GM19438 (cell line): Measurements from ENCODE around the gene ZNF17.
A peak's percentile ranks its signal among the peaks of the same experiment; 100 is the strongest.
"Not testable (repeated sequence)": the region's sequence is repeated elsewhere in the genome, so short reads cannot be mapped to it uniquely, and the experiment has no call there.

Experiments used
- ATAC-seq: cut with Tn5 transposase; IDR thresholded peaks from one replicate; pipeline ENCODE4 v1.9.1; 2021; ENCODE audit warnings: low read depth; ENCODE audit not compliant: unreplicated experiment

Gene ZNF17

DNA sequence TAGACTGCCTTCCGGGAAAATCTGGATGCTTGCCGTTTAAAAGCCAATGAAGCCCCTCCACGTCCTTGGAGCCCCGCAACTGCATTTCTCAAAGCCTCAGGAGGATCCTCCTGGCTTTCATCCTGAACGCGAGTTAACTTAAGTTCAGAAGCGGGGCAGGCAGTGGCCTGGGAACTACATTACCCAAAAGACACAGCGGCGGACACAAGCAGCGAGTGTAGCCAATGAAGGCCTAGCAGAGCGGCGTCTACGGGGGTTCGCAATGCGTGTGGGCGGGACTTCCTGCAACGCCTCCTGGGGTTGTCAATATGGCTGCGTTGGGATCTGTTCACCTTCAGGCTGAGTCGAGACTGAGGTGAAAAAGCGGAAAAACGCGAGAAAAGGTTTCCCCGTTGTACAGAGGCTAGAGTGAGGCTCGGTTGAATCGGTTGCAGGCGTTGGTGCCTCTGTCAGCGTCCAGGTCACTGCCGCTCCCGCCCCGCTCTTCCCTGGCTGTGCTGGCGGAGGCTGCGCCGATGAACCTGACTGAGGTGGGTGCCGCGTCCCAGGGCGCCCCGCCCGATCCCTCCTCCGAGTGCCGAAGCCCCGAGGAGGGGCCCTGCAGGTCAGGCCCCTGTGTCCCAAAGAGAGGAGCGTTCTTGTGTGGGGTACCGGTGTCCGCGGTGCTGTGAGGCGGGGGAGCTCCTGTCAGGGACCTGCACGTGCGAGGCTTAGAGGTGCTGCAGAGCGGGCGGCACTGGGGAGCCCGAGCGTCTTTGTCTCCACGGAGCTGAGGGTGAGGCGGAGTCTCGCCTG lies at the start of gene ZNF17:
Gene ZNF17, plus strand, starts transcription at position 285 of the 795 bp plus-strand sequence. CDS start 2,455 bp downstream, outside the sequence.
- peak; percentile 99 for ATAC-seq

DNA sequence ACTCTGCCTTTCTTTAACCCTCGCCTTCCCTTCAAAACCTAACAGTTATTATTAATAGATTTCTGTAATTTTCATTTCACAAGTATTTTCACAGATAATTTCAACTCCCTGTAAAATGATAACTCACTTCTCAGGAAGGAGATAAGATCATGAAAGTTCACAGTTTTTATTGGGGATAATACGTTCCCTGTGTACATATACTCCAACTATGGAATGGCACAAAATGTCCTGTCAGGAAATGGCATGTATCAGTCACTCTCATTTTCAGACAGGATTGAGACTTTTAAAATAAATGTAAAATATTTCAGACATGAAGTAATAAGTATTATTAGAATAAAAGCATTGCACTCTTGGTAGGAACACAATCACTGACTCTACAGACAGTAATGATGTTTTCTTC lies 48.5 kb upstream of the ZNF17 start:
- ATAC-seq, result no peak

DNA sequence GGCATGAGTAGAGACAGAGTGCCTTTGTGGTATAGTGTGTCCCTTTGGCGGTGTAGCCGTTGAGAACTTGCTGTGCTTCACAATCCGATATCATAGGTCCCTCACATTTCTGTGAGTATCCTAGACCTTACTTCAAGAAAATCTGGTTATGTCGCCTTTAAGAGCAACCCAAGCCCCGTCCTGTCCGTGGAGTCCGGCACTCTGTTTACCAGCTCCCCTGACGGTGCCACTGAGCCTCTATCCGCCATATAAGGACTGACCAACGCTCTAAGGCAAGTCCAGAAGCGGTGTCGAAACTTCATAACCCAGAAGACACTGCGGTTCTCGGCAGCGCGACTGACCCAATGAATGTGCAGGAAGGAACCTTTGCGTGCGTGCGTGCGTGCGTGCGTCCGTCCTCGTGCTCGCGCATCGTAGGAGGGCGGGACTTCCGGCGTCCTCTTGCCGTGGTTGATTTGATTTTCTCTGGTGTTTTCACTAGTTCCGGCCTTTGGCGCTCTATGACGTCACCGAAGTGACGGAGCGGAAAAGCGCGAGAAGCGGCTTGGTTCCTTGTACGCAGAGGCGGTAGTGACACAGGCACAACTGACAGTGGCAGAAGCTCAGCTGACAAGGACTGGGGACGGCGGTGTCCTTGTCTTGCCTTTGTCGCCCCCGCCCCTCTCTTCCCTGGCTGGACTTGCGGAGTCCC lies 47.8 kb upstream of the ZNF17 start, which contains the start of the genes TRAPPC2B and ZNF547:
Gene TRAPPC2B, plus strand, starts transcription at position 555 of the 691 bp plus-strand sequence. CDS start 1,283 bp downstream, outside the sequence.
Gene ZNF547, plus strand, starts transcription at position 555 of the 691 bp plus-strand sequence. CDS start 5,005 bp downstream, outside the sequence.
- ATAC-seq, result peak; percentile 92

DNA sequence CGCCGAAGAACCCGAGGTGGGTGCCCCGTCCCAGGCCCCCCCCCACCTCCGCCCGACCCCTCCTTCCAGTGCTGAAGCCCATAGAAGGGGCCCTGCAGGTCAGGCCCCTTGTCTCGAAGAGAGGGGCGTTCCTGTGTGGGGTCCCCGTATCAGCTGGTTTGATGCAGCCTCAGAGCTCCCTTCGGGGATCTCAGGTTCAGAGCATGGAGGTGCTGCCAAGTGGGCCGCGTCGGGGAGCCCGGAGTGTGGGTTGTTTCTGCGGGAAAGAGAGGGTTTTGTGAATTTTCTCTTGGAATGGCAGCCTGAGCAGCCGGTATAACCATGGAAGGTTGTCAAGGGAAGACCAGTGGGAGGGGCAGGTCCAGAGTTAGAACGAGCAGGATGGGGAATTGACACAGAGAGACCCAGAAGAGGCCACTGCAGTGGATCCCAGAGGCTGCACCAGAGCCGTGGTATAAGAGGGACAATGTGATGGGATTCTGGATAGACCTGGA lies 47.2 kb upstream of the ZNF17 start:
- peak; percentile 9 for ATAC-seq

DNA sequence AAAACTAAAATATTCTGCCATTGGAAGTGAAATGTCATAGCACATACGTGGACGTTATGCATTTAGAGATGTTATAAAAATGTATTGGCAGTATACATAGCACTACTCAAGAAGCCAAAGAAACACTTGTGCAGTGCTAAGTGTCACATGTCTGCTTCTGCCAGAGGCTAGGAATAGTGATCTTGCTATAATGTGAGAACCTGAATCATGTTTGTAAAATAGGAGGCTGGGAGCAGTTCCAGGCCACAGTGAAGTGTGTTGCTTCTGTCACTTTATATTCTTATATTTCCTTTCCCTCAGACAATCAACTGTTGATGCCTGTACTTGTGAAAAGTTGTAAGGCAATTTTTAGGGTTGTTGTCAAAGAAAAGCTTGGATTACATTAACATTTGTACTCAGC lies 44.2 kb upstream of the ZNF17 start:
- no peak for ATAC-seq

DNA sequence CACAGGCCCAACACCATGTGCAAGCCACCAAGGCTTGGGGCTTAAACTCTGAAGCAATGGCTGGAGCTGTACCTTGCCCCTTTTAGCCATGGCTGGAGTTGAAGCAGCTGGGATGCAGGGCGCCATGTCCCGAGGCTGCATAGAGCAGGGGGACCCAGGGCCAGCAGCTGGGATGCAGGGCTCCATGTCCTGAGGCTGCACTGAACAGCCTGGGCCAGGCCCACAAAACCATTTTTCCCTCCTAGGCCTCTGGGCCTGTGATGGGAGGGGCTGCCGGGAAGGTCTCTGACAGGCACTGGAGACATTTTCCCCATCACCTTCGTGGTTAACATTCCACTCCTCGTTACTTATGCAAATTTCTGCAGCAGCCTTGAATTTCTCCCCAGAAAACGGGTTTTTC lies 36.8 kb upstream of the ZNF17 start:
- no peak for ATAC-seq

DNA sequence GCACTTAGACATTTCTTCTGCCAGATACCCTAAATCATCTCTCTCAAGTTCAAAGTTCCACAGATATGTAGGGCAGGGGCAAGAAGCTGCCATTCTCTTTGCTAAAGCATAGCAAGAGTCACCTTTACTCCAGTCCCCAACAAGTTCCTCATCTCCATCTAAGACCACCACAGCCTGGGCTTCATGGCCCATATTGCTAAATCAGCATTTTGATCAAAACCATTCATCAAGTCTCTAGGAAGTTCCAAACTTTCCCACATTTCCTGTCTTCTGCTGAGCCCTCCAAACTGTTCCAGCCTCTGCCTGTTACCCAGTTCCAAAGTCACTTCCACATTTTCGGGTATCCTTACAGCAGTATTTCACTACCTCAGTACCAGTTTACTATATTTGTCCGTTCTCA lies 36.3 kb upstream of the ZNF17 start:
- not testable (repeated sequence) for ATAC-seq

DNA sequence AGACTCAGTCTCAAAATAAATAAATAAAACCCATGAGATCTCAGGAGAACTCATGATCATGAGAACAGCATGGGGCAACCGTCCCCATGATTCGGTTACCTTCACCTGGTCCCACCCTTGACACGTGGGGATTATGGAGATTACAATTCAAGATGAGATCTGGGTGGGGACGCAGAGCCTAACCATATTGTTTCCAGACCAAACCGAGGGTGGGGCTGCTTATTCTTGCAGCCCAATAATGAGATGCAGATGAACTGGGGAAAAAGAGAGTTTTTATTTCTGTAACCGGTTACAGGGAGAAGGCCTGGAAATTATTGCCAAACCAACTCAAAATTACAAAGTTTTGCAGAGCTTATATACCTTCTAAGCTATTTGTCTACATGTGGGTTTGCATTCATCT lies 34.8 kb upstream of the ZNF17 start:
- ATAC-seq, result no peak

DNA sequence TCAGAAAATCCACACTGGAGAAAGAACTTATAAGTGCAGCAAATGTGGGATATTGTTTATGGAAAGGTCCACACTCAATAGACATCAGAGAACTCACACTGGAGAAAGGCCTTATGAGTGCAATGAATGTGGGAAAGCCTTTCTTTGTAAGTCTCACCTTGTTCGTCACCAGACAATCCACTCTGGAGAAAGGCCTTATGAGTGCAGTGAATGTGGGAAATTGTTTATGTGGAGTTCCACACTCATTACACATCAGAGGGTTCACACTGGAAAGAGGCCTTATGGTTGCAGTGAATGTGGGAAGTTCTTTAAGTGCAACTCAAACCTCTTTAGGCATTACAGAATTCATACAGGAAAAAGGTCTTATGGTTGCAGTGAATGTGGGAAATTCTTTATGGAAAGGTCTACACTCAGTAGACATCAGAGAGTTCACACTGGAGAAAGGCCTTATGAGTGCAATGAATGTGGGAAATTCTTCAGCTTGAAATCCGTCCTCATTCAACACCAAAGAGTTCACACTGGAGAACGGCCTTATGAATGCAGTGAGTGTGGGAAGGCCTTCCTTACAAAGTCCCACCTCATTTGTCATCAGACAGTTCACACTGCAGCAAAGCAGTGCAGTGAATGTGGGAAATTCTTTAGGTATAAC lies 33.3 kb upstream of the ZNF17 start:
- no peak for ATAC-seq

DNA sequence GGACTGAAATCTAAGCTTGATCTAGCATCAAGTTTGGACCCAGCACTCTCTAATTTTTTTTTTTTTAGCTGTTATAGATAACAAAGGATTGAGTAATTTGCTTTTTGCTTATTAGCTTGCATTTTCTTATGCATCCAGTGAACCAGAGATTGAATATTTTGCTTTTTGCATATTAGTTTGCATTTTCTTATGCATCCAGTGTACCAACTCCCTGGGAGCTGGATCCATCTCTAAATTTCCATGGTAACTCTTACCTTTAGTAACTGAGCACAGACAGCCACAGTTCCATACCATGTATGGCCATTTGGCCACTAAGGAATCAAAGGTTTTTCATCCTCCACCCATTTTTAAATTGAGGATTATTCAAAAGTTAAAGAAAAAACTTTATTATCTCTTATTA lies 30.0 kb upstream of the ZNF17 start:
- ATAC-seq, result no peak

DNA sequence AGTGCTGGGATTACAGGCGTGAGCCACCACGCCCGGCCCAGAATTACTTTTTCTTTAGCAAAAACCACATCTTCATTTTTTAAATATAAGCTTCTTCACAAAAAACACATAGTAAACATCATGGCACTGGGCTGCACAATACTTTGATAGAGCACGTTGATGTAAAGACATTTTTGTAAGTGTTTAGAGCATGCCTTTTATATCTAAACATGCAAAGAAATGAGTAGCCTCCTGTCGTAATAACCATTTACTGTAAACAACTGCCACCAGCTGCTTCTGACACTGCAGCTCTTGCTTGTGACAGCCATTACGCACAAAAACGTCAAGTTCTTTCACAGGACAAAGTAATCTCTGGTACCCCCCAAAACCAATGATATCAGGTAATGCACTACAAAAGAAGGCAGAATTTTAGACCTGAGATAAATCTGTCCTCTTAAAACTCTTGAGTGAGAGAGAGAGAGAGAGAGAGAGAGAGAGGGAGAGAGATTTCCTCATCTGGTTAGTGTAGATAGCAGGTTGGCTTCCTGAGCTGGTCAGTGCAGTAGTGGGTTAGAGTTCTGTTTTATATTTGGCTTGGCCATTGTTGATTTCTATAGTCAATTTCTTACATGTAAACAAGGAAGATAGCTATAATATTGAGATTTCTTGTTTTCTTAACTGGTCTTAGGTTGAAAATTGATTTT lies 28.0 kb upstream of the ZNF17 start:
- ATAC-seq, result no peak

DNA sequence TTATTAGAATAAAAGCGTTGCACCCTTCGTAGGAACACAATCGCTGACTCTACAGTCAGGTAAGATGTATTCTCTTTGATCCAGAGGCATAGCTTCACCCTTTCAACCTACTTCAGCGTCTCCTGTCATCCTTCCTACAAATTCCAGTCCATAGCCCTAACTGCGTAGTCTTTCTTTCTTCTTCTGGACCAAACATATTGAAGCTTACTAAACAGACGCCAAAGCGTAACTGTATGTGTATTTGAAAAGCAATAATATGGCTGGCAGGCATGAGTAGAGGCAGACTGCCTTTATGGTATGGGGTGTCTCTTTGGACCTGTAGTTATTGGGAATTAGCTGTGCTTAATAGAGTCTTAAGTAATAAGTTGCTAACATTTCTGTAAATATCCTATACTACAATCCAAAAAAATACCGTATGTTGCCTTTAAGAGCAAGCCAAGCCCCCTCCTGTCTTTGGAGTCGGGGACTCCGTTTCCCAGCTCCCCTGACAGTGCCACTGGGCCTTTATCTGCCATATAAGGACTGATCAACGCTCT lies 21.7 kb upstream of the ZNF17 start:
- ATAC-seq, result peak; percentile 16

DNA sequence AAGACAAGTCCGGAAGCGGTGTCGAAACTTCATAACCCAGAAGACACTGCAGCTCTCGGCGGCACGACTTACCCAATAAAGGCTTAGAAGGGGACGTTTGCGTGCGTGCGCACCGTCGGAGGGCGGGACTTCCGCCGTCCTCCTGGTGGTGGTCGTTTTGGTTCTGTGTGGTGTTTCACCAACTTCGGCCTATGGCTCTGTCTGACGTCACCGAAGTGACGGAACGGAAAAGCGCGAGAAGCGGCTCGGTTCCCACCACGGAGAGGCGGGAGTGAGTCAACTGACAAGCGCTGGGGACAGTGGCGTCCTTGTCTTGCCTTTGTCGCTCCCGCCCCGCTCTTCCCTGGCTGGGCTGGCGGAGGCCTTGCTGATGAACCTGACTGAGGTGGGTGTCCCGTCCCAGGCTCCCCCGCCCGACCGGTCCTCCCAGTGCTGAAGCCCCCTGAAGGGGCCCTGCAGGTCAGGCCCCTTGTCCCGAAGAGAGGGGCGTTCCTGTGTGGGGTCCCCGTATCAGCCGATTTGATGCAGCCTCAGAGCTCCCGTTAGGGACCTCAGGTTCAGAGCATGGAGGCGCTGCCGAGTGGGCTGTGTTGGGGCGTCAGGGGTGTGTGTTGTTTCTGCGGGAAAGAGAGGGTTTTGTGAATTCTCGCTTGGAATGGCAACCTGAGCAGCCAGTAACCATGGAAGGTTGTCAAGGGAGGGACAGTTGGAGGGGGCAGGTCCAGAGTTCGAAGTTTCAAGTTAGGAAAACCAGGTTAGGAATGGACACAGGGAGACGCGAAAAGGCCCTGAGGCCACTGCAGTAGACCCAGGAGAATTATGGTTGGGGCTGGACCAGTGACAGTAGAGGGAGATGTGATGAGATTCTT lies 21.0 kb upstream of the ZNF17 start, which contains the start of gene ZNF548:
Gene ZNF548, plus strand, starts transcription at position 125 of the 869 bp plus-strand sequence. Its CDS starts 246 bp downstream, at position 371.
- ATAC-seq, result peak; percentile 91

DNA sequence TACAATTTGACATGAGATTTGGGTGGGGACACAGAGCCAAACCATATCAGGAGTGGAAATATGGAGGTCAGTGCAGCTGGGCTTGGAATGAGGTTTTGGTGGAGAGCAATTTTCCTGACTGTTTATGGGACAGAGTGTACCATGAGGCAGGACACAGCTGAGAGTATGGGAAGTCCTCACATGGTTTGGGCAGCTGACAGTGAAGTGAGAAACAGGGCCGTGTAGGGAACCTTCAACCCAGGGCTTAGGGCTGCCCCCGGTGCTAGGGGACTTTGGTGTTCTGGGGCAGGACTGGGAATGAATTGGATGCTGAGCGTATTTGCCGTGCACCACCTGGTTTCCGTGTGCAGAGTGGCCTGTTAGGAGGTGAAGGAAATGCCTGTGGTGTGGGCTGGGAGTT lies 15.3 kb upstream of the ZNF17 start:
- ATAC-seq, result no peak

DNA sequence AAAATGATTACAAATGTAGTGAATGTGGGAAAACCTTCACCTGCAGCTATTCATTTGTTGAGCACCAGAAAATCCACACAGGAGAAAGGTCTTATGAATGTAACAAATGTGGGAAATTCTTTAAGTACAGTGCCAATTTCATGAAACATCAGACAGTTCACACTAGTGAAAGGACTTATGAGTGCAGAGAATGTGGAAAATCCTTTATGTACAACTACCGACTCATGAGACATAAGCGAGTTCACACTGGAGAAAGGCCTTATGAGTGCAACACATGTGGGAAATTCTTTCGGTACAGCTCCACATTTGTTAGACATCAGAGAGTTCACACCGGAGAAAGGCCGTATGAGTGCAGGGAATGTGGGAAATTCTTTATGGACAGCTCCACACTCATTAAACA lies 12.1 kb upstream of the ZNF17 start:
- no peak for ATAC-seq

DNA sequence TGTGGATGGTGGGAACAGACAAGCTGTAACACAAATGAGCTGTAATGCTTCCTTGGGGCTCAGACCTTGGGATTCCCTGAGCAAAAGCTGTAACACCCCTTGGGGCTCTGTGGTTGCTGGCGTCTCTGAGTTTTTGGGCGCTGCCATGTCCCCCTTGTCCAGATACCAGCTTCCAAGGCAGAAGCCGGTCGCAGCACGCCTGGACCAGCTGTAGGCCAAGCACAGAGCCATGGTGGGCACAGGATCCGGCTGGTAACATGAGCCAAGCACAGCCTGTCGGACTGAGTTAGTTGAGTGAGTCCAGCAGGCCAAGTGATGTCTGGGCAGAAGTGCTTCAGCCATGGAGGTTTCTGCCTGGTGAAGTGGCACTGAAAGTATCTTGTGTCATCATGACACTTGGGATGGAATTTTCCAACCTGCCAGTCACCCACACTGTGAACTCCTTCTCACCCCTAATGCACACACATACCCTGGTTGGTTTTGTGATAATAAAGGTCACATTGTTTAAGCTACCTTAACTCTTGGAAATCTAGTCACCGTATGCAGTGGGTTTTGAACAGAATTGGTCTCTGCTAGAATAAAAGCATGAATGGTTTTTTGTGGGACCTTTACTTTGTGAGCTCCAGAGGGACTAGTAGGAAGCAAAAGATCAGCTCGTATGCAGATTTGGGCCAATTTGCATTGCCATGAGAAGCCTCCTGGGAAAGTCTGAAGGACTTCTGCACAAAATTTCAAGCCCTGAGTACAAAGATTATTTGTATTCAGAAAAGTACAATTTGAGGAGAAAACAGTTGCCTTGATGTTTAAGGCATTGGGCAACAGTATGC lies 7.0 kb upstream of the ZNF17 start:
- no peak for ATAC-seq

DNA sequence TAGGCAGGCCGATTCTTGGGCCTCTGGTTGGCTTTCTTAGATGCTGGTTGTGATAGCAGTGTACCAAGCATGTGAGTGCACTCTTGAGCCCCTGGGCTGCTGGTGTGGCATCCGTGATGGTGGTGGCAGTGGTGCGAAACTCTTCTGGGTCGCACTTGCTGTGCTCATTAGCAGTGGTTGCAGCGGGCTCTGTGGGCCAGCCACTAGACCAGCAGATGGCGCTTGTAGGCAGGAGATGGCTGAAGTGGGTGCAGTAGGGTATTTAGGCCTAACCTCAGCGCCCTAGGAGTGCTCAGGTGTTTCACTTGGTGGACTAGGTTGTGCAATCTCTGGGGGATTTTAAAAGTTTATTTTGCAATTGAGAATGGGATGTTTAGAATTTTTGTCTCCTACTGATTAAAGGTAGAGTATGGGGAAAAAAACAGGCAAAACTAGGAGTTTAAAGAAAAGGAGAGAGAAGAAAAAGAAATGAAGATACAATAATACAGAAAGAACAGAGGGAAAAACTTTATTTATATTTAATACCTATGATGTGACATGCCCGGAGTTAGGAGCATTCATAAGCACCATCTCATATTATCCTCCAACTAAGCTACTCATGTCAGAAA lies 4.3 kb upstream of the ZNF17 start:
- no peak for ATAC-seq

DNA sequence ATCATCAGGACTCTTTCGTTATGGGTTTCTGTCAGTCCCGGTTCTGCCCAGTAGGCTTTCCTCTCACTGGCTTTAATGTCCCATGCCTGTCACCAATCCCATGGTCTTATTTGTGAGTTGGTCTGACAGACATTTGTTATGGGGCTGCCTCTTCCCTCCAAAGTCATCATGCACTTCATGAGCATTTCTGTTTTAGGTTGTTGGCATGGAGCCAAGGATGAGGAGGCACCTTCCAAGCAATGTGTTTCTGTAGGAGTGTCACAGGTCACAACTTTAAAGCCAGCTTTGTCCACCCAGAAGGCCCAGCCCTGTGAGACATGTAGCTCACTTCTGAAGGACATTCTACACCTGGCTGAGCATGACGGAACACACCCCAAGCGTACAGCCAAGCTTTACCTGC lies 8.5 kb downstream of the ZNF17 start:
- no peak for ATAC-seq
